ENCODE measurements around the gene RAD51B. TPM values are rescaled to one million over a fixed set of nuclear protein-coding genes. Genes with fewer than 3 reads are reported as not detected.

The RAD51B gene
- polyA plus RNA-seq, 1 donor (not counting 4 experiments of a cell fraction or from before 2014, with no cell fraction given): 13.3 TPM

GRCh38 chr14:68328509-68328908, 508.9 kb downstream of the RAD51B start:
- Histone ChIP-seq H3K9me1 (ENCODE audit: control insufficient read depth, extremely low read depth, insufficient read depth, low read length) (no peaks in the 10 kb centered on the region), H4K20me1 (ENCODE audit: control insufficient read depth, extremely low read depth, insufficient read depth, low read length) (no peaks in the 10 kb centered on the region), H3K9me3 (ENCODE audit: control insufficient read depth, low read depth, low read length) (no peaks in the 10 kb centered on the region), H3K36me3 (ENCODE audit: control insufficient read depth in 2 of 2, extremely low read depth in 1 of 2, insufficient read depth in 2 of 2, low read length in 2 of 2) (no peaks in the 10 kb centered on the region), H3K9ac (ENCODE audit: control insufficient read depth, extremely low read depth, insufficient read depth, low read length) (no peak overlapping the region), H3K79me2 (ENCODE audit: control insufficient read depth, insufficient read depth, low read length) (no peaks in the 10 kb centered on the region), H3K27me3 (ENCODE audit: control insufficient read depth, extremely low read depth, insufficient read depth, low read length) (no peaks in the 10 kb centered on the region), H2AFZ (ENCODE audit: control insufficient read depth, low read length) (no peak overlapping the region), H3K4me2 (ENCODE audit: control insufficient read depth, extremely low read depth, insufficient read depth, low read depth, low read length) (no peak overlapping the region), H3K27ac (ENCODE audit: control insufficient read depth, insufficient read depth, low read length) (no peak overlapping the region), H3K4me3 (ENCODE audit: control insufficient read depth in 2 of 3, extremely low read depth in 1 of 3, insufficient read depth in 2 of 3, low read depth in 1 of 3, low read length in 3 of 3) (no peak overlapping the region), H3K4me1 (ENCODE audit: control insufficient read depth, extremely low read depth, insufficient read depth, low read length) (no peaks in the 10 kb centered on the region)
- TF ChIP-seq CTCF (optimal IDR thresholded peaks at IDR 0.05 in 1 of 3, IDR thresholded peaks at IDR 0.05 in 1 of 3, conservative IDR thresholded peaks at IDR 0.05 in 1 of 3; ENCODE audit: extremely low read depth in 1 of 3, insufficient read depth in 2 of 3, low read length in 3 of 3) (no peak), EZH2 (IDR thresholded peaks at IDR 0.05; ENCODE audit: low read length) (no peak)
- dilution Hi-C loops (cut with MboI; ENCODE audit: extremely low pct_ligation_motif_present, low sequenced_read_pairs): no loop called here
- DNase-seq (ENCODE audit: low read depth, low spot score): no peak
- no peak for FAIRE-seq

- no peaks in the 10 kb centered on the region for H3K9me1 ChIP-seq (ENCODE audit: control insufficient read depth, extremely low read depth, insufficient read depth, low read length)
- DNase-seq (ENCODE audit: low read depth, low spot score): no peak
- no peak for TF ChIP-seq CTCF (optimal IDR thresholded peaks at IDR 0.05 in 1 of 3, IDR thresholded peaks at IDR 0.05 in 1 of 3, conservative IDR thresholded peaks at IDR 0.05 in 1 of 3; ENCODE audit: extremely low read depth in 1 of 3, insufficient read depth in 2 of 3, low read length in 3 of 3)
- no peak for TF ChIP-seq EZH2 (IDR thresholded peaks at IDR 0.05; ENCODE audit: low read length)
- no peak overlapping the region for H3K4me2 ChIP-seq (ENCODE audit: control insufficient read depth, extremely low read depth, insufficient read depth, low read depth, low read length)
- H3K27me3 ChIP-seq (ENCODE audit: control insufficient read depth, extremely low read depth, insufficient read depth, low read length): no peaks in the 10 kb centered on the region
- no peak overlapping the region for H3K9ac ChIP-seq (ENCODE audit: control insufficient read depth, extremely low read depth, insufficient read depth, low read length)
- FAIRE-seq: no peak
- no peak overlapping the region for H2AFZ ChIP-seq (ENCODE audit: control insufficient read depth, low read length)
- dilution Hi-C loops (cut with MboI; ENCODE audit: extremely low pct_ligation_motif_present, low sequenced_read_pairs): no loop called here
- no peaks in the 10 kb centered on the region for H3K9me3 ChIP-seq (ENCODE audit: control insufficient read depth, low read depth, low read length)
- no peaks in the 10 kb centered on the region for H3K36me3 ChIP-seq (ENCODE audit: control insufficient read depth in 2 of 2, extremely low read depth in 1 of 2, insufficient read depth in 2 of 2, low read length in 2 of 2)
- H4K20me1 ChIP-seq (ENCODE audit: control insufficient read depth, extremely low read depth, insufficient read depth, low read length): no peaks in the 10 kb centered on the region
- H3K4me1 ChIP-seq (ENCODE audit: control insufficient read depth, extremely low read depth, insufficient read depth, low read length): no peaks in the 10 kb centered on the region
- no peaks in the 10 kb centered on the region for H3K79me2 ChIP-seq (ENCODE audit: control insufficient read depth, insufficient read depth, low read length)
- no peak overlapping the region for H3K27ac ChIP-seq (ENCODE audit: control insufficient read depth, insufficient read depth, low read length)
- H3K4me3 ChIP-seq (ENCODE audit: control insufficient read depth in 2 of 3, extremely low read depth in 1 of 3, insufficient read depth in 2 of 3, low read depth in 1 of 3, low read length in 3 of 3): no peak overlapping the region
Measured at GRCh38 chr14:68331426-68331825, 511.8 kb downstream of the RAD51B start.

All from keratinocyte (primary cell).